HEK293T (cell line): Measurements from ENCODE around the gene PABPC1L.

Source experiments
- CTCF ChIA-PET: fragments of 350-600 bp; formaldehyde crosslinking; extraction: SDS; loops from one replicate; lab custom pipeline; 2021; ENCODE audit warnings: antibody characterized with exemption, inconsistent platforms; lab: Yijun Ruan, JAX
- POLR2A ChIA-PET: fragments of 350-600 bp; formaldehyde crosslinking; extraction: SDS; loops from one replicate; lab custom pipeline; 2020; ENCODE audit warnings: antibody characterized with exemption, inconsistent platforms; lab: Yijun Ruan, JAX
- DNase-seq: peaks from one replicate; pipeline ENCODE4 v3.0.0; 2012; ENCODE audit warnings: mixed read lengths; ENCODE audit errors: extremely low spot score
- ARNT ChIP-seq: fragments of 450-650 bp; IDR thresholded peaks from 2 replicates; pipeline ENCODE4 v1.6.1; 2017; ENCODE audit warnings: mild to moderate bottlenecking
- BHLHE40 ChIP-seq: fragments of 450-650 bp; IDR thresholded peaks from 2 replicates; pipeline ENCODE4 v1.6.1; 2016; ENCODE audit warnings: mild to moderate bottlenecking, moderate library complexity, borderline replicate concordance
- CTBP1 ChIP-seq: fragments of 450-650 bp; IDR thresholded peaks from 2 replicates; pipeline ENCODE4 v1.6.1; 2016; ENCODE audit warnings: borderline replicate concordance
- ELF4 ChIP-seq: fragments of 450-650 bp; IDR thresholded peaks from 2 replicates; pipeline ENCODE4 v1.6.1; 2017; ENCODE audit warnings: antibody characterized with exemption
- FOXA1 ChIP-seq: fragments of 450-650 bp; IDR thresholded peaks from 2 replicates; pipeline ENCODE4 v1.6.1; 2016; ENCODE audit warnings: mild to moderate bottlenecking
- FOXK2 ChIP-seq: fragments of 450-650 bp; IDR thresholded peaks from 2 replicates; pipeline ENCODE4 v1.6.1; 2016; ENCODE audit warnings: mild to moderate bottlenecking
- FOXM1 ChIP-seq: fragments of 450-650 bp; IDR thresholded peaks from 2 replicates; pipeline ENCODE4 v1.6.1; 2017; ENCODE audit warnings: mild to moderate bottlenecking, borderline replicate concordance
- HDGF ChIP-seq: fragments of 450-650 bp; IDR thresholded peaks from 2 replicates; pipeline ENCODE4 v1.6.1; 2017; ENCODE audit warnings: antibody characterized with exemption, borderline replicate concordance
- L3MBTL2 ChIP-seq: fragments of 450-650 bp; conservative IDR thresholded peaks from 2 replicates; pipeline ENCODE4 v1.6.1; 2016; ENCODE audit warnings: mild to moderate bottlenecking
- LEF1 ChIP-seq: fragments of 450-650 bp; IDR thresholded peaks from 2 replicates; pipeline ENCODE4 v1.6.1; 2017; ENCODE audit warnings: mild to moderate bottlenecking, borderline replicate concordance
- NFRKB ChIP-seq: fragments of 450-650 bp; IDR thresholded peaks from 2 replicates; pipeline ENCODE4 v1.6.1; 2016; ENCODE audit warnings: mild to moderate bottlenecking, moderate library complexity
- SP1 ChIP-seq: fragments of 450-650 bp; IDR thresholded peaks from 2 replicates; pipeline ENCODE4 v1.6.1; 2017
- SUZ12 ChIP-seq: fragments of 450-650 bp; IDR thresholded peaks from 2 replicates; pipeline ENCODE4 v1.6.1; 2016; ENCODE audit warnings: mild to moderate bottlenecking
- TARDBP ChIP-seq: fragments of 450-650 bp; IDR thresholded peaks from 2 replicates; pipeline ENCODE4 v1.6.1; 2016
- ZNF384 ChIP-seq: fragments of 450-650 bp; IDR thresholded peaks from 2 replicates; pipeline ENCODE4 v1.6.1; 2016
- TF ChIP-seq, protein P1 (sequence below): fragments of 450-650 bp; IDR thresholded peaks from 2 replicates; pipeline ENCODE4 v1.6.1; 2016

Gene PABPC1L

DNA sequence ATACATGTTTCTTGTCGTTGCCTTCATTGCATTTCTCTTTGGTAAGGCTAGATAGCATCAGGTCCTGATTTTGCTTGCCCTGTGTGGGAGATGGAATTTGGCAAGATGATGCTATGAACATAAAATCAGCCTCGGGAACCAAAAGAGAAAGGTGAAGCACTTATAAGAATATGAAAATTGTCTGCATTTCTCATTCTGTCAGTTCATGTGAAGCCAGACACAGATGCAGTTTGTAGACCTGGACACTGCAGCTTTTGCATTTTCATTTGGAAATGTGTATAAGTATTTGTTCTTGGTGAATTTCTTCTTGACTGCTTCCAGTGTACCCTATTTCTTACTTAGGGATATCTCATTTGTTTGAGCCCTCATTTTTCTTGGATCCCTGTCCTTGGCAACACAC is 23.0 kb upstream of the PABPC1L start:
- CTCF ChIA-PET = no interaction called here
- TF ChIP-seq ARNT = no peak
- TF ChIP-seq FOXK2 = no peak
- no peak for TF ChIP-seq CTBP1
- no peak for TF ChIP-seq FOXA1
- no peak for TF ChIP-seq ZNF384
- TF ChIP-seq L3MBTL2 = no peak
- no peak for TF ChIP-seq TARDBP
- TF ChIP-seq SP1 = no peak
- no peak for TF ChIP-seq ELF4
- TF ChIP-seq, protein P1, sequence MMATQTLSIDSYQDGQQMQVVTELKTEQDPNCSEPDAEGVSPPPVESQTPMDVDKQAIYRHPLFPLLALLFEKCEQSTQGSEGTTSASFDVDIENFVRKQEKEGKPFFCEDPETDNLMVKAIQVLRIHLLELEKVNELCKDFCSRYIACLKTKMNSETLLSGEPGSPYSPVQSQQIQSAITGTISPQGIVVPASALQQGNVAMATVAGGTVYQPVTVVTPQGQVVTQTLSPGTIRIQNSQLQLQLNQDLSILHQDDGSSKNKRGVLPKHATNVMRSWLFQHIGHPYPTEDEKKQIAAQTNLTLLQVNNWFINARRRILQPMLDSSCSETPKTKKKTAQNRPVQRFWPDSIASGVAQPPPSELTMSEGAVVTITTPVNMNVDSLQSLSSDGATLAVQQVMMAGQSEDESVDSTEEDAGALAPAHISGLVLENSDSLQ = no peak
- no peak for TF ChIP-seq LEF1
- POLR2A ChIA-PET = no interaction called here
- DNase-seq = no peak

GRCh38 chr20:44887466-44887865 is 22.4 kb upstream of the PABPC1L start:
- ChIA-PET POLR2A (interaction anchor here (1.3 kb wide), 1 partner anchor 20 kb away, joined by 3 read pairs; no protein-coding TSS in a partner anchor), CTCF (interaction anchor here (1.0 kb wide), 1 partner anchor 20 kb away, joined by 3 read pairs; no protein-coding TSS in a partner anchor)
- DNase-seq = no peak
- TF ChIP-seq FOXM1 (no peak), ARNT (no peak), ZNF384 (no peak), FOXK2 (no peak), L3MBTL2 (no peak), NFRKB (no peak), TARDBP (no peak), BHLHE40 (no peak), SUZ12 (no peak), HDGF (no peak), CTBP1 (no peak), LEF1 (no peak), ELF4 (no peak), SP1 (no peak), FOXA1 (no peak)
- TF ChIP-seq, protein P1 = no peak

DNA sequence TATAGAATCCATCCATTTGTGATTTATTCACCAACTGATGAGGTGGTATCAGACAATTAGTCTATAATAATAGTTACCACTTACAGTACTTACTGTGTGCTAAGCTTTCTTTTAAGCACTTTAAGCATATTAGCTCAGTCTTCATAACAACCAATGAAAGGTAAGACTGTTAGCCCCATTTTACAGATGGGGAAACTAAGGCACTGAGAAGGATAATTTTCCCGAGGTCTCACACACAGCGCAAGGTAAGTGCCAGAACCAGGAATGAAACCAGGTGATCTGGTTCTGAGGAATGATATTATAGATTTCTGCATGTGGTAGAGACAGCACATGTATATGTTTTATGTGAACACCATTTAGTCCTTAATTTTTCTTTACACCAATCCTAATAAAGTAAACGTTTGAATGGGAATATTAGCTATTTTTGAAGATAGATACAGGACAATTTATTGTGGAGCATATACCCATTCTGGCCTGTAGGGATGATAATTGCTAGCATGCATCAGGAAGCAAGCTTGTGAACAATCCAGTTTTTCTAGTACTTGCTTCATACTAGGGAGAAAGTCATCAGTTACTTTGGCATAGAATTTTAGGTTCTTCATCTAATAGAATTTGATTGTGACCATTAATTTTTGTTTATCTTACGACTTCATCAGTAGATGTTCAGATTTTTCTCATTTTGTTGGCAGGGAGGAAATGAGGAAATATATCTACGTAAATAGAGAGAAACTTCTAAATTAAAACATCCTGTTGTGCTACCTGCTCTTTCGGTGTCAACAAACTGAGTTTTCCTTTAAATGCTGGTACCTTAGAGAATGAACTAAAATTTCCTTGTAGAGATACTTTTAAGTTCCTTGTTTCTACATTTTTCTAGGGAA is 21.4 kb upstream of the PABPC1L start:
- CTCF ChIA-PET = interaction anchor here (0.6 to 1.0 kb wide), 5 partner anchors 10 to 412 kb away, joined by 3 to 5 read pairs (median 3); no protein-coding TSS in a partner anchor
- no peak for DNase-seq
- no peak for TF ChIP-seq TARDBP
- no peak for TF ChIP-seq SP1
- no peak for TF ChIP-seq NFRKB
- TF ChIP-seq HDGF = no peak
- no peak for TF ChIP-seq BHLHE40
- no peak for TF ChIP-seq FOXM1
- no peak for TF ChIP-seq CTBP1
- TF ChIP-seq LEF1 = no peak
- no peak for TF ChIP-seq FOXA1
- TF ChIP-seq ELF4 = no peak
- POLR2A ChIA-PET = interaction anchor here (1.3 kb wide), 1 partner anchor 19 kb away, joined by 3 read pairs; no protein-coding TSS in a partner anchor

GRCh38 chr20:44891826-44892225 is 18.0 kb upstream of the PABPC1L start:
- CTCF ChIA-PET = interaction anchor here (1.0 to 1.2 kb wide), 2 partner anchors 19 to 145 kb away, joined by 3 to 4 read pairs; no protein-coding TSS in a partner anchor
- DNase-seq = no peak
- POLR2A ChIA-PET = no interaction called here
- TF ChIP-seq FOXA1 (no peak), FOXK2 (no peak), ELF4 (no peak), LEF1 (no peak), ARNT (no peak), NFRKB (no peak), TARDBP (no peak), FOXM1 (no peak), BHLHE40 (no peak), SUZ12 (no peak), CTBP1 (no peak), ZNF384 (no peak), HDGF (no peak), L3MBTL2 (no peak), SP1 (no peak)
- TF ChIP-seq, protein P1 = no peak

DNA sequence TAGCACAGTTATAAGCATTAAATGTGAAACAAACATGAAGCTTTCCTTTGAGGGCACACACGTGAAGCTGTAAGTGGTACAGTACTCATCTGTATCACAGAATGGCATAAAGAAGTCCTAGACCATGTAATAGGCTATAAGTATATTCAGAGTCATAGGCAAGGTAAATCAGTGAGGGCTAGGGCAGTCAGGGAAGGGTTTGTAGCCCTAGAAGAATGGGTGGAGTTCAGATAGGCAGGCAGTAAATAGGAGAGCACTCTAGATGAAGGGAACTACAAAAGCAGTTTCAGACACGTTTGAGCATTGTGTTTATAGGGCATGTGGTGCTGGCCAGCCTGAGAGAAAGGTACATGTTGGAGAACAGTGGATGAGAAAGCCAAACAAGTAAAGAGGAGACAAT is 14.9 kb upstream of the PABPC1L start:
- CTCF ChIA-PET = no interaction called here
- POLR2A ChIA-PET = no interaction called here
- no peak for DNase-seq
- TF ChIP-seq LEF1 (no peak), NFRKB (no peak), SP1 (no peak), TARDBP (no peak), FOXM1 (no peak), ELF4 (no peak), FOXA1 (no peak), BHLHE40 (no peak), HDGF (no peak), L3MBTL2 (no peak), ZNF384 (no peak), SUZ12 (no peak)

DNA sequence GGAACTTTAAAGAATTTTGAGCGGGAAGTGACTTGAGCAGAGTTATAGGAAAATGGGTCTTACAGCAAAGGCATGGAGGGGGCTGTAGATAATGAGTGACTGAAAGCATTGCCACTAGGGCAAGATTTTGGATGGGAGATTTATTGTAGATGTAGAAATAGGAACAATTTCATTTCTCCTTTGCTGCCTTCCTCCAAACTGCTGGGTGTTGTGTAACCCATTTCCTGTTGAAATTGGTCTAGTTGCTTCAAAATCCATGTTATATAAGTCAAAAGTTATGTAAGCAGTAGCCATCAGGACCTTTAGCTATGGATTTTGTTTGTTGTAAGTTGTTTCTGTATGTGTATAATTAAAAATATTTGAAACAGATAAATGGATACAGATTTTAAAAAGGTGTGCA is 13.3 kb upstream of the PABPC1L start:
- CTCF ChIA-PET = interaction anchor here (0.9 kb wide), 1 partner anchor 213 kb away, joined by 3 read pairs; no protein-coding TSS in a partner anchor
- POLR2A ChIA-PET = interaction anchor here (1.3 kb wide), 1 partner anchor 11 kb away, joined by 3 read pairs; the partner anchor contains the start of gene YWHAB
- DNase-seq = no peak
- no peak for TF ChIP-seq FOXK2
- TF ChIP-seq HDGF = no peak
- TF ChIP-seq CTBP1 = no peak
- no peak for TF ChIP-seq FOXA1
- no peak for TF ChIP-seq ZNF384
- no peak for TF ChIP-seq SP1
- no peak for TF ChIP-seq SUZ12
- no peak for TF ChIP-seq ELF4
- no peak for TF ChIP-seq ARNT
- no peak for TF ChIP-seq LEF1
- TF ChIP-seq FOXM1 = no peak
- TF ChIP-seq, protein P1 = no peak
- TF ChIP-seq TARDBP = no peak
- TF ChIP-seq BHLHE40 = no peak
